ENCODE measurements around the gene GALNT3. TPM values are rescaled to one million over a fixed set of nuclear protein-coding genes. Genes with fewer than 3 reads are reported as not detected.

GALNT3 gene
- total RNA-seq, 1 experiment from 2014 or later, result 0.10 TPM

DNA sequence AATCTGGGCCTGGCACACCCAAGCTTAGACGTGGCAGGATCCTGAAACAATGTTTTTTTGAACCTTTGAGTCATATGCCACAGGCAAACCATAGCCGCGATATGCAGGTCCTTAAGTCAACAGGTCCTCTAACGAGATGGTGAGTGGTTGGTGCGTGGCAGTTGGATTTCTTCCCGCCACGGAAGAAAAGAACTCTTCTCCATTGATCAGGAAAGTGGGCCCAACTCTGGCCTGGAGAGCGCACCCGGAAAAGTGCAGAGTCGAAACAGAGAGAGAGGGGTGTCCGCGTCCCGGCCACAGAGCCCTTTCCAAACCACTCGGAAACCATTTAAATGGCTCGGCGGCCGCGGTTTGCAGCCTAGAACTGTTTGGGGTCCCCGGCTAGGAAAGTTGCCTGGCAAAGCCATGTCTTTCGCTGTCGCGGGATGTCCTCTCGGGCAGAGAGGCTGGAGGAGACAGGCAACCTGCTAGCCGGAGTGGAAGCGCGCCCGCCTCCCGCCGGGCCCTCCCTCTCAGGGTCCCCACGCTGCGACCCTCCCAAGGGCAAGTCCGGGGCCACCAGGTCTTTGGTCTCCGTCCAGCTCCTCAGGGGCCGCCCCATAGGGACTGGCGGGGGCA, 777 bp downstream of the GALNT3 start:
- POLR2A ChIA-PET, result no interaction called here
- Histone ChIP-seq H3K4me3 (ENCODE audit: low read depth in 2 of 2, low read length in 2 of 2) (peak overlapping the region; percentile 23 to 37), H3K36me3 (ENCODE audit: control insufficient read depth, insufficient read depth, low read length) (no peaks in the 10 kb centered on the region; the same call in 1 of the 2 replicates), H3K27me3 (ENCODE audit: control insufficient read depth, insufficient read depth, low read length) (peaks cover 21% of the 10 kb centered on the region), H3K4me1 (ENCODE audit: control insufficient read depth, insufficient read depth, low read length) (peaks cover 5% of the 10 kb centered on the region), H3K9me3 (ENCODE audit: control insufficient read depth, insufficient read depth, low read depth, low read length) (no peaks in the 10 kb centered on the region), H3K27ac (ENCODE audit: low read length) (no peak overlapping the region)
- intact Hi-C loops (cut with micrococcal nuclease; ENCODE audit: unreplicated experiment), result no loop called here
- ATAC-seq, result peak; percentile 70
- CTCF ChIA-PET, result no interaction called here
- in situ Hi-C loops (cut with HindIII; ENCODE audit: low pct_unique_long_range_greater_than_20kb, low sequenced_read_pairs), result no loop called here
- TF ChIP-seq SIN3A (IDR thresholded peaks at IDR 0.05; ENCODE audit: borderline replicate concordance, insufficient read depth, low read depth, low read length) (no peak), TCF7L2 (IDR thresholded peaks at IDR 0.05; ENCODE audit: low read depth, low read length) (no peak), POLR2AphosphoS5 (IDR thresholded peaks at IDR 0.05; ENCODE audit: low read depth, low read length) (no peak)
- TF ChIP-seq, protein P1, sequence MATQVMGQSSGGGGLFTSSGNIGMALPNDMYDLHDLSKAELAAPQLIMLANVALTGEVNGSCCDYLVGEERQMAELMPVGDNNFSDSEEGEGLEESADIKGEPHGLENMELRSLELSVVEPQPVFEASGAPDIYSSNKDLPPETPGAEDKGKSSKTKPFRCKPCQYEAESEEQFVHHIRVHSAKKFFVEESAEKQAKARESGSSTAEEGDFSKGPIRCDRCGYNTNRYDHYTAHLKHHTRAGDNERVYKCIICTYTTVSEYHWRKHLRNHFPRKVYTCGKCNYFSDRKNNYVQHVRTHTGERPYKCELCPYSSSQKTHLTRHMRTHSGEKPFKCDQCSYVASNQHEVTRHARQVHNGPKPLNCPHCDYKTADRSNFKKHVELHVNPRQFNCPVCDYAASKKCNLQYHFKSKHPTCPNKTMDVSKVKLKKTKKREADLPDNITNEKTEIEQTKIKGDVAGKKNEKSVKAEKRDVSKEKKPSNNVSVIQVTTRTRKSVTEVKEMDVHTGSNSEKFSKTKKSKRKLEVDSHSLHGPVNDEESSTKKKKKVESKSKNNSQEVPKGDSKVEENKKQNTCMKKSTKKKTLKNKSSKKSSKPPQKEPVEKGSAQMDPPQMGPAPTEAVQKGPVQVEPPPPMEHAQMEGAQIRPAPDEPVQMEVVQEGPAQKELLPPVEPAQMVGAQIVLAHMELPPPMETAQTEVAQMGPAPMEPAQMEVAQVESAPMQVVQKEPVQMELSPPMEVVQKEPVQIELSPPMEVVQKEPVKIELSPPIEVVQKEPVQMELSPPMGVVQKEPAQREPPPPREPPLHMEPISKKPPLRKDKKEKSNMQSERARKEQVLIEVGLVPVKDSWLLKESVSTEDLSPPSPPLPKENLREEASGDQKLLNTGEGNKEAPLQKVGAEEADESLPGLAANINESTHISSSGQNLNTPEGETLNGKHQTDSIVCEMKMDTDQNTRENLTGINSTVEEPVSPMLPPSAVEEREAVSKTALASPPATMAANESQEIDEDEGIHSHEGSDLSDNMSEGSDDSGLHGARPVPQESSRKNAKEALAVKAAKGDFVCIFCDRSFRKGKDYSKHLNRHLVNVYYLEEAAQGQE (IDR thresholded peaks at IDR 0.05; ENCODE audit: insufficient read depth in 1 of 2, low read depth in 2 of 2, low read length in 1 of 2), result no peak
- TF ChIP-seq, protein P2, sequence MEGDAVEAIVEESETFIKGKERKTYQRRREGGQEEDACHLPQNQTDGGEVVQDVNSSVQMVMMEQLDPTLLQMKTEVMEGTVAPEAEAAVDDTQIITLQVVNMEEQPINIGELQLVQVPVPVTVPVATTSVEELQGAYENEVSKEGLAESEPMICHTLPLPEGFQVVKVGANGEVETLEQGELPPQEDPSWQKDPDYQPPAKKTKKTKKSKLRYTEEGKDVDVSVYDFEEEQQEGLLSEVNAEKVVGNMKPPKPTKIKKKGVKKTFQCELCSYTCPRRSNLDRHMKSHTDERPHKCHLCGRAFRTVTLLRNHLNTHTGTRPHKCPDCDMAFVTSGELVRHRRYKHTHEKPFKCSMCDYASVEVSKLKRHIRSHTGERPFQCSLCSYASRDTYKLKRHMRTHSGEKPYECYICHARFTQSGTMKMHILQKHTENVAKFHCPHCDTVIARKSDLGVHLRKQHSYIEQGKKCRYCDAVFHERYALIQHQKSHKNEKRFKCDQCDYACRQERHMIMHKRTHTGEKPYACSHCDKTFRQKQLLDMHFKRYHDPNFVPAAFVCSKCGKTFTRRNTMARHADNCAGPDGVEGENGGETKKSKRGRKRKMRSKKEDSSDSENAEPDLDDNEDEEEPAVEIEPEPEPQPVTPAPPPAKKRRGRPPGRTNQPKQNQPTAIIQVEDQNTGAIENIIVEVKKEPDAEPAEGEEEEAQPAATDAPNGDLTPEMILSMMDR (IDR thresholded peaks at IDR 0.05), result no peak
- BruUV-seq (replicated peaks), result no TSS peak
- DNase-seq (ENCODE audit: low read depth, low spot score), result no peak

DNA sequence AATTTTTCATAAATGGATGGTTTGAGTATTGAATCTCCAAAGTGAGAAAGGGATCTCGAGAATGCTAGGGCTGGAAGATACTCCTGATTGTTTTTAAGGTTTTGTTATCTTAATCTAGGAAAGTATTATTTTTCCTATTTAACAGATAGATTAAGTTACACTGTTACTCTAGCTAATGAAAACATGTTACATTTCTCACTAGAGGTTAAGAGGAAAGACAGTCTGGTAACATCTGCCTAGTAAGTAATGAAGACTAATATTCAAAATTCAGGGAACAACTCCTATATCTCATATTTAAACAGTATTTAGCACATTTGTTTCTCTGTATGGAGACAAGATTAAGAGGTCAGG, 2.0 kb downstream of the GALNT3 start:
- TF ChIP-seq POLR2AphosphoS5 (IDR thresholded peaks at IDR 0.05; ENCODE audit: low read depth, low read length), result no peak
- TF ChIP-seq, protein P1 (IDR thresholded peaks at IDR 0.05; ENCODE audit: insufficient read depth in 1 of 2, low read depth in 2 of 2, low read length in 1 of 2), result no peak
- TF ChIP-seq, protein P2 (IDR thresholded peaks at IDR 0.05), result no peak
- no peak for TF ChIP-seq TCF7L2 (IDR thresholded peaks at IDR 0.05; ENCODE audit: low read depth, low read length)
- no peak for TF ChIP-seq SIN3A (IDR thresholded peaks at IDR 0.05; ENCODE audit: borderline replicate concordance, insufficient read depth, low read depth, low read length)
- BruUV-seq (replicated peaks), result no TSS peak
- Histone ChIP-seq H3K27ac (ENCODE audit: low read length) (no peak overlapping the region), H3K4me1 (ENCODE audit: control insufficient read depth, insufficient read depth, low read length) (peaks cover 5% of the 10 kb centered on the region), H3K36me3 (ENCODE audit: control insufficient read depth, insufficient read depth, low read length) (no peaks in the 10 kb centered on the region; the same call in 1 of the 2 replicates), H3K4me3 (ENCODE audit: low read depth in 2 of 2, low read length in 2 of 2) (no peak overlapping the region), H3K9me3 (ENCODE audit: control insufficient read depth, insufficient read depth, low read depth, low read length) (no peaks in the 10 kb centered on the region), H3K27me3 (ENCODE audit: control insufficient read depth, insufficient read depth, low read length) (peaks cover 21% of the 10 kb centered on the region)
- intact Hi-C loops (cut with micrococcal nuclease; ENCODE audit: unreplicated experiment) (no loop called here), in situ Hi-C loops (cut with HindIII; ENCODE audit: low pct_unique_long_range_greater_than_20kb, low sequenced_read_pairs) (no loop called here)
- ATAC-seq, result no peak
- ChIA-PET POLR2A (no interaction called here), CTCF (no interaction called here)
- DNase-seq (ENCODE audit: low read depth, low spot score), result no peak

All from Panc1 (cell line).